Epithelial cell of esophagus (primary cell): ENCODE measurements around the gene KSR2.

Experiments
- DNase-seq: peaks from one replicate; pipeline ENCODE4 v3.0.0; 2010; ENCODE audit warnings: low read depth
- H3K4me3 ChIP-seq: 2 replicates; pipeline ENCODE4 v1.5.1; 2011; ENCODE audit warnings: mild to moderate bottlenecking, low read length, control low read depth
- CTCF ChIP-seq: IDR thresholded peaks from 2 replicates; pipeline ENCODE4 v1.5.1; 2011; ENCODE audit warnings: low read depth, mild to moderate bottlenecking, low read length, control low read depth, inconsistent platforms; ENCODE audit not compliant: insufficient read depth; ENCODE audit errors: missing control alignments

The KSR2 gene

GRCh38 chr12:117526757-117527478, 441.9 kb downstream of the KSR2 start:
- no peak overlapping the region for H3K4me3 ChIP-seq
- no peak for DNase-seq
- no peak for TF ChIP-seq CTCF

DNA sequence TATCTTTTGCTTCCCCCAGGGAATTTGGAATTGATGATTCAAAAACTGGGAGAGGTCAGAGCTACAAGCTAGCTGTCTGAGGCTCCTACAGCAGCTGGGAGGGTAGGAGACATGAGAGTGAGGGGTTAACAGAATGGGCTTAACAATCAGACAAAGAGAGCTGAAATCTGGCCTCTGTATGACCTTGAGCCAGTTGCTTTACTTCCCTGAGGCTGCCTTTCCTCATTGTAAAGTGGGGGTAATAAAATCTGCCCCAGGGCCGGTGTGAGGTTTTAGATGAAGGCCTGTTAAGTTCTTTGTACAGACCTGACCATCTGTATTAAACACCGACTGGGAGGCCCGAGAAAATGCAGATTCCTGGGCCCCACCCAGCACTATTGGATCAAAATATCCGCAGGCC, 443.0 kb downstream of the KSR2 start:
- H3K4me3 ChIP-seq = no peak overlapping the region
- DNase-seq = no peak
- no peak for TF ChIP-seq CTCF

DNA sequence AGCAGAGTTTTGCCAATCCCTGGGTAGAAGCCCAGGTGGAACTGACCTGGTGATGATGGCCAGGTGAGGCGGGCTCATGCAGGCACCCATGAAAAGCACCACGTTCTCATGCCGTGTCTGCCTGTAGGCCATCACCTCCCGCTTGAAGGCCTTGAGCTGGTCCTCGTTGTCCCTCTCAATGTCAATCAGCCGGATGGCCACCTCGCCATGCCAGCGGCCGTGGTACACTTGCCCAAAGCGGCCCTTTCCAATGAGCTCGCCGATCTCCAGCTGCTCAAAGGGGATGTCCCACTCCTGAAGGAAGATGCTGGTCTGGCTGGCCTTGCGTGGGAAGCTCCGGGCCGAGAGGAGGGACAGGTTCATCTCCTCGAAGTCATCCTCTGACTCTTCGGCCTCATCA, 444.0 kb downstream of the KSR2 start:
- TF ChIP-seq CTCF = no peak
- H3K4me3 ChIP-seq = no peak overlapping the region
- DNase-seq = no peak

GRCh38 chr12:117523971-117524370, 444.8 kb downstream of the KSR2 start:
- no peak for TF ChIP-seq CTCF
- DNase-seq = no peak

GRCh38 chr12:117522559-117522958, 446.2 kb downstream of the KSR2 start:
- H3K4me3 ChIP-seq = no peak overlapping the region
- TF ChIP-seq CTCF = no peak
- DNase-seq = no peak

More at GRCh38 chr12:117523971-117524370, 444.8 kb downstream of the KSR2 start:
- H3K4me3 ChIP-seq = no peak overlapping the region

GRCh38 chr12:117521867-117522266, 446.9 kb downstream of the KSR2 start:
- DNase-seq = no peak
- no peak overlapping the region for H3K4me3 ChIP-seq
- TF ChIP-seq CTCF = no peak

- DNase-seq = no peak
- no peak for TF ChIP-seq CTCF
- H3K4me3 ChIP-seq = no peak overlapping the region
Measured at GRCh38 chr12:117521346-117521745, 447.4 kb downstream of the KSR2 start.
